ENCODE measurements around the gene ALKBH5.

Gene ALKBH5

DNA sequence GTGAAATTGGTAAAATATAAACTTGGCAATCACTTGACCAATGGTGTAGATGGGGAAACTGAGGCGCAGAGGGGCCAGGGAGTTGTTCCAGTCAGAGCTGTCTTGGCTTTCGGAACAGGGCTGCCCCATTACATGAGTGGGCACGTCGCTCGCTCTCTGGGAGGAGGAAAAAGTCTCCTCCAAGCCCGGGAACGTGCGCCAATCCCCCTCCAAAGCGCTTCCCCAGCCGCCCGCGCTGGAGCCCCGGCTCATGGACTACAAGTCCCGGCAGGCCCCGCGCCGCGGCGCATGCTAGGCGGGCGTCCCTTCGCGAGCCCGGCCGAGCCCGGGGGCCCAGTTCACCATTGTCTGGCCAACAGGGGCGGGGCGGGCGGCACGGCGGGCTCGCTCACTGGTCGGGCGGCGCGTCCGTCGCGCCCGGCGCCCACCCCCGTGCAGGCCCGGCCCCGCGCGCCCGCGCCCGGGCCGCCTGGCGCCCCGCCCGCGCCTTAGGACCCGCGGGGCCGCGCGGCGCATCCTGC is 41.6 kb downstream of the ALKBH5 start, which contains the start of gene LLGL1:
Gene LLGL1 (plus strand): TSS at position 515 of the 521 bp plus-strand sequence. CDS start 48 bp downstream, outside the sequence.
- peak; percentile 98 for DNase-seq

DNA sequence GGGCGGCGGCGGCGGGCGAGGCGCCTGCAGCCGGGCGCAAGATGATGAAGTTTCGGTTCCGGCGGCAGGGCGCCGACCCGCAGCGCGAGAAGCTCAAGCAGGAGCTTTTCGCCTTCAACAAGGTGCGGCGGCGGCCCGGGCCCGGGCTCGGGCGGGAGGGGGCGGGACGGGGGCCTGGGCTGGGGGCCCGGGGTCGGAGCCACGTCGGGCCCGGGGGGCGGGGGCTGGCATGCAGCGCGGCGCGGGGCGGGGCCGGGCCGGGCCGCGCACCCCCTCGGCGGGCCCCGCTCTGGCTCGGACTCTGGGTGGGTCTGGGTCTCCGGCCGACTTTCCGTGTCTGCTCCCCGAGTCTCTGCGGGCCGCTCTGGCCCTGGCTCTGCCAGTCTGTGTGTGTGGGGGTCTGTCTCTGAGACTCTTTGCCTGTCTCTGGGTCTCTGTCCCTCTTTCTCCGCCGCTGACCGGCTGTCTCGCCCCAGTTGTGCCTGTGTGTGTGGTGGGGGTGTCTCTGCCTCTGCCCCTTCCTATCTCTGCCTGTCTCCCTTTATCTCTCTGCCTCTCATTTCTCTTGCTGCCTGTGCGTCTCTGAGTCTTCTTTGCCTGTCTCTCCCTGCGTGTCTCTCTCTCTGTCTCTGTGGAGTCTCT is 42.1 kb downstream of the ALKBH5 start:
- DNase-seq: peak; percentile 79

- no peak for DNase-seq
These were observed 42.8 kb downstream of the ALKBH5 start for GRCh38 chr17:18226284-18226945.

- DNase-seq: no peak
These were observed 44.0 kb downstream of the ALKBH5 start for GRCh38 chr17:18227635-18228034.

GRCh38 chr17:18228176-18228682 is 44.6 kb downstream of the ALKBH5 start:
- no peak for DNase-seq

DNA sequence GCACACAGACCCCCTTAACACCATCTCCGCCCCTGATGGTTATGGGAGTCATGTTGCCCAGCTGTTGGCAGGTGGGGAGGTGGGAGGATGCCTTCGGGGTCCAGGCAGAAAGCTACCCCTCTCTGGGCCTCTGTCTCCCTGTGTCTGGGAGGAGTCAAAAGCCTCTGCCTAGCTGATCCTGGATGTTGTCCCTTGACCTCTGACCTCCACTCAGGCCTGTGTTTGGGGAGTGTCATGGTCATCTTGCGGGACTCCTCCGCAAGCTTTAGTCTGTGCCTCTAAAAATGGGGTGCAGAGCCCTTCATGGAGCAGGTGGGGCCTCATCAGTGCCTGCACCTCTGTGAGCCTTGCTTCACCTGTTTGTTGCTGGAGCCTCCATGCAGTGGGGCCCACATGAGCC is 45.6 kb downstream of the ALKBH5 start:
- DNase-seq: no peak

GRCh38 chr17:18229771-18230170 is 46.1 kb downstream of the ALKBH5 start:
- no peak for DNase-seq

DNA sequence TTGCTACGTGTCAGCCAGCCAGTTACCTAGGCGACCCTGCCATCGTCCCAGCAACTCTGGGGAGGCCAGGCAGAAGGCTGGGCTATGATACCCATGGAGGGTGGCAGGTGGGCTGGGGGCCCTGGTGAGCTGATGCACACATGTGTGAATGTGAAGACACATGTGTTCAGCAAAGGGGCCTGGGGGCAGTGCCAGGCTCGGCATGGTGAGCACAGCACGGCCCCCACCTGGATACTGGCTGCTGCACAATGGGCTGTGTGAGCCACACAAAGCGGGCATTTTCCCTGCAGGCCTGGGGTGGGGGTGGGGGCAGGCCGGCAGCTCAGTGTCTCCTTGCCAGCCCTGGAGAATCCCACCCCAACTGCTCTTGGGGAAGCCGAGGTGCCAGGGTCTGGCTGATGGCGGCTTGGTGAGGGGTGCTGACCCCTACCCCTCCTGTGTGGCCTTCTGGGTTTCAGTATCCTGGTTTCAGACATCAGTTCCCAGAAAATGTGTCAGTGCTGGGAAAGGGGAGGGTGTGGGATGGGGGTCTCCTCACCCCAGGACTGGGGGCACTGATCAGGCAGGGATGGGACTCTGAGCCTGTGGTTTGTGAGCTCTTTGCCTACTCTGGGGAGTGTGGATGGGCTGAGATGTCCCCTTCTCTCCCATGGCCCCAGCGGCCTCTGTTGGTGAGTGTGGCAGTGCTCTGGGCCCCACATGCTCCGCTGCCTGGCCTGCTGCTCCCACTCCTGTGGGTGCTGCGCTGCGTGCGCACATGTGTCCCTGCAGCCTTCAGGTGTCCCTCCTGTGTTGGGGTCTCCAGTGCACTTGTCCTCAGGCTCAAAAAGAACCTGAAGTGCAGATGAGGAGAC is 46.9 kb downstream of the ALKBH5 start:
- no peak for DNase-seq

DNA sequence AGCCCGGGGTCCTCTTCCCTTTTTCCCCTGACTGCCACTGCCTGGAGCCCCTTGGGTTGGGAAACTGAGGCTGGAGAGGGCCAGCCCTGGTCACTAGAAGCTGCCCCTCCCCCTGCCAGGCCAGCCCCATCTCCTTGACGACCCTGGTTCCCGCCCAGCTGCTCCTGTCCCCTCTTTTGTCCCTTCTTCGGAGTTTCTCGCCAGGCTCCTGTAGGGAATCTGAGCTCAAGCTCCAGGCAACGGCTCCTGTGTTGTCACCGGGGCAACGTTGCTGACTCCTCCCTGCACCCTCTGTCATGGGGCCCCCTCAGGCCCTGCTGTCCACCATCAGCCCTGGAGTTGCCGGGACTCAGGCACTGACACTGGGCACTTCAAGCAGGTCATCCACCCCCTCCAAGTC is 47.5 kb downstream of the ALKBH5 start:
- DNase-seq: no peak

DNA sequence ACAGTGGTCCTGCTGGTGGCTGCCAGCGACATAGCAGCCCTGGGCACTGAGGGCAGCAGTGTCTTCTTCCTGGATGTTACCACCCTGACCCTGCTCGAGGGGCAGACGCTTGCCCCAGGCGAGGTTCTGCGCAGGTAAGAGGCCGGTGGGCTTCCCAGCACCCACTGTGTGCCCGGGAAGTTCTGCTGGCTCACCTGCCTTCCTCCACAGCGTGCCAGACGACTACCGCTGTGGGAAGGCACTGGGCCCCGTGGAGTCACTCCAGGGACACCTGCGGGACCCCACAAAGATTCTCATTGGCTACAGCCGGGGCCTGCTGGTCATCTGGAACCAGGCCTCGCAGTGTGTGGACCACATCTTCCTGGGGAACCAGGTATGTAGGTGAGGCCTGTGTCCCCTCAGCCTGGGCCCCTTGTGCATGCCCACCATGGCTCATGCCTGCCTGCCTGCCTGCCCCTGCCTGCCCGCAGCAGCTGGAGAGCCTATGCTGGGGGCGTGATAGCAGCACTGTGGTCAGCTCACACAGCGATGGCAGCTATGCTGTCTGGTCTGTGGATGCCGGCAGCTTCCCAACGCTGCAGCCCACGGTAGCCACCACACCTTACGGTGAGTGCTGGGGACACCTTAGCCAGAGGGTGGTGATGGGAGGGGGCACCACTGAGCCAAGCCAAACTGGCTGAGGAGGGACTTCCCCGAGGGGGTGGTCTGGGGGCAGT is 50.3 kb downstream of the ALKBH5 start:
- no peak for DNase-seq

- DNase-seq: no peak
These were observed 51.3 kb downstream of the ALKBH5 start for GRCh38 chr17:18234853-18235380.

DNA sequence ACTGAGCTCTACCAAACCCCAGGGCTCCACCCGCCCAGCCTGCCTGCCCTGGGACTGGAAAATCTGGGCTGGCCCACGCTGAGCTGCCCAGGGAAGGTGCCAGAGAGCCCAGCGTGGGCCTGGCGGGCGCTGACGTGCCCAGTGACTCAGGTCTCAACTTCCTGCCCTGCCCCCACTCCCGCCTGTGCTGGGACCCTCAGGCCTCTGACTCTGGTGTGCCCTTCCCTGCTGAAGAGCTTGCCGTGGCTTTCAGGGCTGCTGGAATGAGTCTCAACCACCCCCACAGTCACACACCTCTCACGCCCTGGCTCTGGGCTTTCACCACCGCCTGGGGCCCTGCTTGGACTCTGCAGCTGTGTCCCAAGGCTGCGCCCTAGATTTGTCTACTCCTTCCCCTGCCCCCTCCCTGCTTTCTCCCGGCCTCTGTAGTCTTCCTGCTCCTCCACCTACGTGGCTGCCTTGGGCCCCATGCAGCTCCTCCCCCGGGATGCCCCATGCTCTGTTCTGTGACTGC is 52.2 kb downstream of the ALKBH5 start:
- DNase-seq: no peak

GRCh38 chr17:18236494-18236893 is 52.9 kb downstream of the ALKBH5 start:
- no peak for DNase-seq

GRCh38 chr17:18237461-18237860 is 53.8 kb downstream of the ALKBH5 start:
- DNase-seq: no peak

- DNase-seq: no peak
These were observed 54.7 kb downstream of the ALKBH5 start for GRCh38 chr17:18238299-18238698.

DNA sequence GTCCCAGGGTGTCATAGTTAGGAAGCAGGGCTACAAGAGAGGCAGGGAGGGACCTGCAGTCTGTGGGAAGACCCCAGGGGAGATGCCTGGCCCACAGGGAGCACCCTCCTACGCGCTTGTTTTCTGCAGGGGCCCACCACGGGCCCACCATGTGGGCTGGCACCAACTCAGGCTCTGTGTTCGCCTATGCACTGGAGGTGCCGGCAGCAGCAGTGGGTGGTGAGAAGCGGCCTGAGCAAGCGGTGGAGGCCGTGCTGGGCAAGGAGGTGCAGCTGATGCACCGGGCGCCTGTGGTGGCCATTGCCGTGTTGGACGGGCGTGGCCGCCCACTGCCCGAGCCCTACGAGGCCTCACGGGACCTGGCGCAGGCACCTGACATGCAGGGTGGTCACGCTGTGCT is 56.8 kb downstream of the ALKBH5 start:
- no peak for DNase-seq

DNA sequence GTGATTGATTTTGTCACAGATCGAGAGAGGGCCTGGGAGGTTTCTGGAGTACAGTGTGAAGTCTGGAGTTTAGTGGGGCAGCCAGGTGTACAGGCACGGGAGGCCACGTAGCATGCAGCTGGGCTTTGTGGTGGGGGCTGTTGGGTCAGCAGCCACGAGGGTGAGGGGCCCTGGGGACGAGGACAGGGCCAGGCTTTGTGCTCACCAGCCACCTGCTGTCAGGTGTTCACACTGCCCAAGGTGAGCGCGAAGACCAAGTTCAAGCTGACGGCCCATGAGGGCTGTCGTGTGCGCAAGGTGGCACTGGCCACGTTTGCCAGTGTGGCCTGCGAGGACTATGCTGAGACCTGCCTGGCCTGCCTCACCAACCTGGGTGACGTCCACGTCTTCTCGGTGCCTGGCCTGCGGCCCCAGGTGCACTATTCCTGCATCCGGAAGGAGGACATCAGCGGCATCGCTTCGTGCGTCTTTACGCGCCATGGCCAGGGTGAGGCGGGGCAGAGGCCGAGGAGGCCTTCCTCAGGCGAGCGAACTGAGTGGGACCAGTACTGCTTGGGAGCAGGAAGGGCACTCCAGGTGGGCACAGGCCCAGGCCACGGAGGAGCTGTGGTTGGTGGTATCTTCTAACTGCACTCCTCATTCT is 57.7 kb downstream of the ALKBH5 start:
- DNase-seq: no peak

DNA sequence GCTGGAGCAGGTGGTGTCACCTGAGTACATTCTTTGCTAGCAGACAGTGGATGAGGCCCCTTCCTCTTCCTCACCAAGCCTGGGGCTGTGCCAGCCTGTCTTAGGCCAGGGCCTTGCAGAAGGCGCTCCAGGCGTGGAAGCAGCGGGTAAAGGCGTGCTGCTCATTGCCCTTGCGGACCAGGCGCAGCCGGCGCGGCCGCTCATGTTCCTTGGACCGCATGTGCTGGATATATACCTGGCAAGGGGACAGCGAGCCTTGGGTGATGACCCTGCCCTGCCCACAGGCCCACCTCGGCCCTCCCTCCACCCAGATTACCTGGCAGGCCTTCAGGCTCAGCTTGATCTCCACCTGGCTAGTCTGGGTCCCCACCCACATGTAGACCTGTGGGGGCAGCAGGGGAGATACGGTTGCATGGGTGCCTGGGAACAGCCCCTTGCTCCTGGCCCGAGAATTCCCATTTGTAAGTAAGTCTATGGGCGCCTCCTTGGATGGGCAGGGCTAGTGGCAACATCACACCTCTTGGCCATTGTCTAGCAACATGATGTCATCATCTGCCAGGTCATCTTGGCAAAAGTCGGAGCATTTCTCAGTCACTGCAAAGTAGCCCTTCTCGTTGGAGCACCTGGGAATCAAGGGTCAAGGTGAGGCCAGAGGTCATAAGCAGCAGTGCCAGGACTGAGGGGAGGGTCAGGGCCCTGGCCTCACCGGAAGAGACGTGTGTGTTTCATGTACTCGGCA is 61.6 kb downstream of the ALKBH5 start:
- no peak for DNase-seq

GRCh38 chr17:18246109-18246725 is 62.6 kb downstream of the ALKBH5 start:
- no peak for DNase-seq

DNA sequence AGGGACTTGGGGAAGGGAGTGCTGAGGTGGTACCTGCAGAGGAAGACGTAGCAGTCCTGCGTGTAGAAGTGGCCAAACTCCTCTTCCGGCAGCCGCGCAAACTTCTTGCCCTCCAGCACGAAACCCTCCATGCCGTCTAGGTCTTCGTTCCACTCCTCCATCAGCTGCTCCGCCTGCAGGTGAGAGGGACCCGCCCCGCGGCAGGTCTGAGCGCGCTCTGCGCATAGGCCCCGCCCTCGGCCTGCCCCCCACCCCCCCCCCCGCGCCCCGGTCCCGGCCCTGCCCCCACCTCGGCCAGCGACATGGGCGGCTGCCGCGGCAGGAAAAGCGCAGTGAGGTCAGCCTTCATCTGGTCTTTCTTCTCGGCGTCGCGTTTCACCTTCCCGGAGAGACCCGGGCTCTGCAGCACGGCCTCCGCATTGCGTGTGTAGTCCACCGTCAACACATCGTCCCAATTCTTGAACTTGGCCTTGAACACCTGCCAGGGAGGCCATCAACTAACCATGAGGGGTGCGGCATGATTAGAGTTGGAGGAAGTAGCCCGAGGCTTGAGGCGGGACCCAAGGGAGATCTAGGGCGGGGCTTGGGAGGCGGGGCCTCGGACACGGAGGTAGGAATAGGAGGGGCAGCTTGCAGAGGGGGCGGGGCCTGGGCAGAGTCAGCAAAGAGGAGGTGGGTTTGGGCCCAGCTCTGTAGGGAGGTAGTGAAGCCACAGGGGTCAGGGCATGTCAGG is 63.4 kb downstream of the ALKBH5 start:
- peak; percentile 54 for DNase-seq

Measured in right hindlimb (tissue), 1 donor.